ENCODE data around the gene RABL2A. TPM values are rescaled to one million over a fixed set of nuclear protein-coding genes. Genes with fewer than 3 reads are reported as not detected.
"Not testable (repeated sequence)": the region's sequence is repeated elsewhere in the genome, so short reads cannot be mapped to it uniquely, and the experiment has no call there.

RABL2A gene
- total RNA-seq, 3 donors from 2014 or later (not counting 1 experiment from before 2014, with no cell fraction given), result 16.7 to 23.5 (median 22.5) TPM

DNA sequence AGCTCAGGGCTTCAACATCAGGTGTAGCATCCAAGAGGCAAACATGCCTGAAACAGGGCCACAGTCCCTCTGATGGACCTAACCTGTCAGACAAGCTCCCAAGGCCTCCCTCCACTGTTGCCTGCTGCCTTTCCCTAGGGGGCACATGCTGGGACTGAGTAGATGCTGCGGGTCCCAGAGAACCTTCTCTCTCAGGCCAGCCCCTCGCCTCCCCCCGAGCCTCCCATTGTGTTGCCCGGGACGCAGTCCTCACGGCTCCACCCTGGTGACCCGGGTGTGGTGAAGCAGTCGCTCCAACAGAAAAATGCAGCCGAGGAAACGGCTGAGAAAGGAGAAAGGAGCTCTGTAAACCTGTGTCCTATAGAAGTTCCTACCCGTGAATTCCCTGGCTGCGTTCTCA, 8.3 kb downstream of the RABL2A start:
- H3K36me3 ChIP-seq (ENCODE audit: control insufficient read depth, insufficient read depth, low read length); H3K4me1 Mint-ChIP-seq; H3K9me3 Mint-ChIP-seq; H3K4me1 ChIP-seq (ENCODE audit: control insufficient read depth, insufficient read depth, low read length); H3K27me3 ChIP-seq (ENCODE audit: control insufficient read depth, insufficient read depth, low read length); H3K27ac ChIP-seq (ENCODE audit: low read length); ATAC-seq; H3K9me3 ChIP-seq (ENCODE audit: control insufficient read depth, insufficient read depth, low read length); H3K36me3 Mint-ChIP-seq; H3K27me3 Mint-ChIP-seq (ENCODE audit: low read depth in 2 of 2); intact Hi-C loops (cut with micrococcal nuclease); H3K4me3 Mint-ChIP-seq; DNase-seq; H3K27ac Mint-ChIP-seq; H3K4me3 ChIP-seq (ENCODE audit: low read length): not testable (repeated sequence)
- WGBS (ENCODE audit: insufficient coverage), result 97% methylated on average over 12 of the region's 12 CpGs

DNA sequence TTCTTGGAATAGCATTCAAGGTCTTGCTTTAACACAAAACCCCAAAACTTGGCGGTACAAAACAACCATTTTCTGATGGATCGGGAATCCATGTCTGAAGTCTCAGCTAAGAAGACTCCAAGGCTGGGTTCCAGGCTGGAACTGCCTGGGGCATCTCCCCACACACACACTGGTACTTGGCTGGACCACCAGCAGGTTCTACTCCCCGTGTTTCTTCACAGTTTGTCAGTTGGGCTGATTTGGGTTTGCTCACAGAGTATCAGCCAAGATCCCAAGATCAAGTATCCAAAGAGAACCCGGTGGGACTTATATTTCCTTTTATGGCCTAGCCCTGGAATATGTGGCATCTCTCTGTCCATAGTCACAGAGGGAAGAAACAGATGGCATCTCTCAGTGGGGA, 9.2 kb downstream of the RABL2A start:
- H3K4me3 ChIP-seq (ENCODE audit: low read length); DNase-seq; H3K4me1 Mint-ChIP-seq; H3K36me3 Mint-ChIP-seq; H3K27me3 ChIP-seq (ENCODE audit: control insufficient read depth, insufficient read depth, low read length); H3K4me1 ChIP-seq (ENCODE audit: control insufficient read depth, insufficient read depth, low read length); H3K4me3 Mint-ChIP-seq; H3K27ac Mint-ChIP-seq; H3K36me3 ChIP-seq (ENCODE audit: control insufficient read depth, insufficient read depth, low read length); ATAC-seq; H3K27me3 Mint-ChIP-seq (ENCODE audit: low read depth in 2 of 2); intact Hi-C loops (cut with micrococcal nuclease); H3K9me3 ChIP-seq (ENCODE audit: control insufficient read depth, insufficient read depth, low read length); H3K9me3 Mint-ChIP-seq; H3K27ac ChIP-seq (ENCODE audit: low read length): not testable (repeated sequence)
- 100% methylated on average over 1 of the region's 4 CpGs for WGBS (ENCODE audit: insufficient coverage)

DNA sequence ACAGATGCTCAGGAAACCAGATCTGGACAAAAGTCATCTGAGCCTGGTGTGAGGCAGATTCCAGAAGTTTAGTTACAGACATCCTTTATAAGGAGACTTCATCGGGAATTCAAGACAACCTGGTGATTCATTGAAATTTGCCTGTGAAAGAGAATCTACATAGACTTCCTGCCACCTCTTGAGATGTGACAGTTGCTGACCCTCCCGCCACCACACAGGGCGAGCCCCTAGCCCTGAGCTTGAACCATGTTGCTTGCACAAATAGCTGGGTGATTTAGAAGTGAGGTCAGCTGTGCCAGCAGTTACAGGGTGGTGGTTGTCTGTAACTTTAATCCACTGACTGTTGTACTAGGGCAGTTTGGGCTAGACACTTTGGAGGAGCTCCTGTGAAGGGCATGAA, 11.0 kb downstream of the RABL2A start:
- H3K27ac Mint-ChIP-seq; H3K9me3 Mint-ChIP-seq; H3K27me3 Mint-ChIP-seq (ENCODE audit: low read depth in 2 of 2); H3K27me3 ChIP-seq (ENCODE audit: control insufficient read depth, insufficient read depth, low read length); H3K4me1 ChIP-seq (ENCODE audit: control insufficient read depth, insufficient read depth, low read length); H3K4me1 Mint-ChIP-seq; DNase-seq; H3K9me3 ChIP-seq (ENCODE audit: control insufficient read depth, insufficient read depth, low read length); H3K4me3 Mint-ChIP-seq; H3K36me3 ChIP-seq (ENCODE audit: control insufficient read depth, insufficient read depth, low read length); intact Hi-C loops (cut with micrococcal nuclease); H3K36me3 Mint-ChIP-seq; H3K27ac ChIP-seq (ENCODE audit: low read length); H3K4me3 ChIP-seq (ENCODE audit: low read length); ATAC-seq: not testable (repeated sequence)
- WGBS (ENCODE audit: insufficient coverage), result 96% methylated on average over 3 of the region's 3 CpGs

DNA sequence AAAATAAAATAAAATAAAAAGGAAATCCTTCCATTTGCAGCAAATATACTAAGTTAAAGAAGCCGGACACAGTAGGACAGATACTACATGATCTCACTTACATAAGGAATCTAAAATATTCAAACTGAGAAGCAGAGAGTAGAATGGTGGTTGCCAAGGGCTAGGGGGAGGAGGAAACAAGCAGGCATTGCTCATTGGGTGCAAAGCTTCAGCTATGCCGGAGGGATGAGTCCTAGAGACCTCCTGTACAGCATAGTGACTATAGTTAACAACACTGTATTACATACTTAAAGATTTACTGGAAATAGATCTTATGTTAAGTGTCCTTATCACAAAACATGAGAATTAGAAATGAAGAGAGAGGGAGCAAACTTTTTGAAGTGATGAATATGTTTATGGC, 19.2 kb downstream of the RABL2A start:
- H3K4me1 Mint-ChIP-seq; H3K9me3 Mint-ChIP-seq; H3K27ac ChIP-seq (ENCODE audit: low read length); ATAC-seq; H3K36me3 ChIP-seq (ENCODE audit: control insufficient read depth, insufficient read depth, low read length); H3K27ac Mint-ChIP-seq; H3K4me3 Mint-ChIP-seq; H3K36me3 Mint-ChIP-seq; H3K27me3 Mint-ChIP-seq (ENCODE audit: low read depth in 2 of 2); H3K27me3 ChIP-seq (ENCODE audit: control insufficient read depth, insufficient read depth, low read length); H3K9me3 ChIP-seq (ENCODE audit: control insufficient read depth, insufficient read depth, low read length); intact Hi-C loops (cut with micrococcal nuclease); H3K4me1 ChIP-seq (ENCODE audit: control insufficient read depth, insufficient read depth, low read length); DNase-seq; H3K4me3 ChIP-seq (ENCODE audit: low read length): not testable (repeated sequence)
- WGBS (ENCODE audit: insufficient coverage), result no CpG with 5 or more reads among the region's 2 CpGs

DNA sequence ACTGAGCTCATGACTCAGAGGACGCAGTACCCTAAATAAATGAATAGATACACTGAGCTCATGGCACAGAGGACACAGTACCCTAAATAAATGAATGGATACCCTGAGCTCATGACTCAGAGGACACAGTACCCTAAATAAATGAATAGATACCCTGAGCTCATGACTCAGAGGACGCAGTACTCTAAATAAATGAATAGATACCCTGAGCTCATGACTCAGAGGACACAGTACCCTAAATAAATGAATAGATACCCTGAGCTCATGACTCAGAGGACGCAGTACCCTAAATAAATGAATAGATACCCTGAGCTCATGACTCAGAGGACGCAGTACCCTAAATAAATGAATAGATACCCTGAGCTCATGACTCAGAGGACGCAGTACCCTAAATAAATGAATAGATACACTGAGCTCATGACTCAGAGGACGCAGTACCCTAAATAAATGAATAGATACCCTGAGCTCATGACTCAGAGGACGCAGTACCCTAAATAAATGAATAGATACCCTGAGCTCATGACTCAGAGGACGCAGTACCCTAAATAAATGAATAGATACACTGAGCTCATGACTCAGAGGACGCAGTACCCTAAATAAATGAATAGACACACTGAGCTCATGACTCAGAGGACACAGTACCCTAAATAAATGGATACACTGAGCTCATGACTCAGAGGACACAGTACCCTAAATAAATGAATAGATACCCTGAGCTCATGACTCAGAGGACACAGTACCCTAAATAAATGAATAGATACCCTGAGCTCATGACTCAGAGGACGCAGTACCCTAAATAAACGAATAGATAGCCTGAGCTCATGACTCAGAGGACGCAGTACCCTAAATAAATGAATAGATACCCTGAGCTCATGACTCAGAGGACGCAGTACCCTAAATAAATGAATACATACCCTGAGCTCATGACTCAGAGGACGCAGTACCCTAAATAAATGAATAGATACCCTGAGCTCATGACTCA, 24.1 kb downstream of the RABL2A start:
- DNase-seq; H3K27me3 ChIP-seq (ENCODE audit: control insufficient read depth, insufficient read depth, low read length); H3K4me1 ChIP-seq (ENCODE audit: control insufficient read depth, insufficient read depth, low read length); intact Hi-C loops (cut with micrococcal nuclease); H3K36me3 ChIP-seq (ENCODE audit: control insufficient read depth, insufficient read depth, low read length); H3K36me3 Mint-ChIP-seq; H3K4me3 ChIP-seq (ENCODE audit: low read length); H3K9me3 Mint-ChIP-seq; H3K27me3 Mint-ChIP-seq (ENCODE audit: low read depth in 2 of 2); H3K4me3 Mint-ChIP-seq; H3K27ac ChIP-seq (ENCODE audit: low read length); ATAC-seq; H3K9me3 ChIP-seq (ENCODE audit: control insufficient read depth, insufficient read depth, low read length); H3K27ac Mint-ChIP-seq; H3K4me1 Mint-ChIP-seq: not testable (repeated sequence)
- 86% methylated on average over 2 of the region's 14 CpGs for WGBS (ENCODE audit: insufficient coverage)

DNA sequence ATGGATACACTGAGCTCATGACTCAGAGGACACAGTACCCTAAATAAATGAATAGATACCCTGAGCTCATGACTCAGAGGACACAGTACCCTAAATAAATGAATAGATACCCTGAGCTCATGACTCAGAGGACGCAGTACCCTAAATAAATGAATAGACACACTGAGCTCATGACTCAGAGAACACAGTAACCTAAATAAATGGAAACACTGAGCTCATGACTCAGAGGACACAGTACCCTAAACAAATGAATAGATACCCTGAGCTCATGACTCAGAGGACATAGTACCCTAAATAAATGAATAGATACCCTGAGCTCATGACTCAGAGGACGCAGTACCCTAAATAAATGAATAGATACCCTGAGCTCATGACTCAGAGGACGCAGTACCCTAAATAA, 25.5 kb downstream of the RABL2A start:
- H3K27ac ChIP-seq (ENCODE audit: low read length); intact Hi-C loops (cut with micrococcal nuclease); H3K9me3 Mint-ChIP-seq; H3K27me3 Mint-ChIP-seq (ENCODE audit: low read depth in 2 of 2); H3K36me3 Mint-ChIP-seq; H3K9me3 ChIP-seq (ENCODE audit: control insufficient read depth, insufficient read depth, low read length); H3K27me3 ChIP-seq (ENCODE audit: control insufficient read depth, insufficient read depth, low read length); H3K4me3 Mint-ChIP-seq; H3K4me1 Mint-ChIP-seq; H3K36me3 ChIP-seq (ENCODE audit: control insufficient read depth, insufficient read depth, low read length); H3K27ac Mint-ChIP-seq; ATAC-seq; H3K4me3 ChIP-seq (ENCODE audit: low read length); H3K4me1 ChIP-seq (ENCODE audit: control insufficient read depth, insufficient read depth, low read length); DNase-seq: not testable (repeated sequence)
- no CpG with 5 or more reads among the region's 3 CpGs for WGBS (ENCODE audit: insufficient coverage)

DNA sequence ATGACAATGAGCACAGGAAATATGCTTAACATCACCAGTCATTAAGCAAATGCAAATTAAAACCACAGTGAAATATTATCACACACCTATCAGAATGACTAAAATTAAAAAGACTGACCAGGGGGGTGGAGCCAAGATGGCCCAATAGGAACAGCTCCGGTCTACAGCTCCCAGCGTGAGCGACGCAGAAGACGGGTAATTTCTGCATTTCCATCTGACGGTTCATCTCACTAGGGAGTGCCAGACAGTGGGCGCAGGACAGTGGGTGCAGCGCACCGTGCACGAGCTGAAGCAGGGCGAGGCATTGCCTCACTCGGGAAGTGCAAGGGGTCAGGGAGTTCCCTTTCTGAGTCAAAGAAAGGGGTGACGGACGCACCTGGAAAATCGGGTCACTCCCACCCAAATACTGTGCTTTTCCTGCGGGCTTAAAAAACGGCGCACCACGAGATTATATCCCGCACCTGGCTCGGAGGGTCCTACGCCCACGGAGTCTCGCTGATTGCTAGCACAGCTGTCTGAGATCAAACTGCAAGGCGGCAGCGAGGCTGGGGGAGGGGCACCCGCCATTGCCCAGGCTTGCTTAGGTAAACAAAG, 29.1 kb downstream of the RABL2A start:
- WGBS (ENCODE audit: insufficient coverage), result 88% methylated on average over 24 of the region's 27 CpGs
- H3K27ac ChIP-seq (ENCODE audit: low read length); H3K27ac Mint-ChIP-seq; H3K27me3 ChIP-seq (ENCODE audit: control insufficient read depth, insufficient read depth, low read length); H3K4me3 ChIP-seq (ENCODE audit: low read length); H3K36me3 ChIP-seq (ENCODE audit: control insufficient read depth, insufficient read depth, low read length); H3K4me3 Mint-ChIP-seq; ATAC-seq; H3K9me3 ChIP-seq (ENCODE audit: control insufficient read depth, insufficient read depth, low read length); intact Hi-C loops (cut with micrococcal nuclease); H3K9me3 Mint-ChIP-seq; H3K36me3 Mint-ChIP-seq; H3K4me1 Mint-ChIP-seq; H3K4me1 ChIP-seq (ENCODE audit: control insufficient read depth, insufficient read depth, low read length); H3K27me3 Mint-ChIP-seq (ENCODE audit: low read depth in 2 of 2): not testable (repeated sequence)
- DNase-seq, result peak in 1 of 2 donors; percentile 8

DNA sequence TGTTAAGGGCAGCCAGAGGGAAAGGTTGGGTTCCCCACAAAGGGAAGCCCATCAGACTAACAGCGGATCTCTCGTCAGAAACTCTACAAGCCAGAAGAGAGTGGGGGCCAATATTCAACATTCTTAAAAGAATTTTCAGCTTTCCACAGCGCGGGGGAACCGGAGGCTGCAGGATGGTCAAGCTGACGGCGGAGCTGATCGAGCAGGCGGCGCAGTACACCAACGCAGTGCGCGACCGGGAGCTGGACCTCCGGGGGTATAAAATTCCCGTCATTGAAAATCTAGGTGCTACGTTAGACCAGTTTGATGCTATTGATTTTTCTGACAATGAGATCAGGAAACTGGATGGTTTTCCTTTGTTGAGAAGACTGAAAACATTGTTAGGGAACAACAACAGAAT, 30.7 kb downstream of the RABL2A start:
- H3K9me3 ChIP-seq (ENCODE audit: control insufficient read depth, insufficient read depth, low read length); DNase-seq; H3K27me3 Mint-ChIP-seq (ENCODE audit: low read depth in 2 of 2); H3K27me3 ChIP-seq (ENCODE audit: control insufficient read depth, insufficient read depth, low read length); H3K36me3 ChIP-seq (ENCODE audit: control insufficient read depth, insufficient read depth, low read length); ATAC-seq; H3K4me1 Mint-ChIP-seq; H3K27ac Mint-ChIP-seq; H3K9me3 Mint-ChIP-seq; H3K4me3 Mint-ChIP-seq; H3K36me3 Mint-ChIP-seq; H3K4me1 ChIP-seq (ENCODE audit: control insufficient read depth, insufficient read depth, low read length); H3K27ac ChIP-seq (ENCODE audit: low read length); H3K4me3 ChIP-seq (ENCODE audit: low read length); intact Hi-C loops (cut with micrococcal nuclease): not testable (repeated sequence)
- 98% methylated on average over 14 of the region's 17 CpGs for WGBS (ENCODE audit: insufficient coverage)
